GM13977 (cell line): Measurements from ENCODE around the gene EYA2.

ENCODE experiments used
- DNase-seq: peaks from one replicate; pipeline ENCODE4 v3.0.0; 2012; ENCODE audit warnings: low spot score
- CTCF ChIP-seq: IDR thresholded peaks from 2 replicates; pipeline ENCODE4 v1.5.1; 2012; ENCODE audit warnings: mild to moderate bottlenecking, control low read depth; ENCODE audit not compliant: insufficient read depth; ENCODE audit errors: extremely low read depth, missing control alignments
- in situ Hi-C: fragments of 300-500 bp; cut with MboI; formaldehyde crosslinking; loops from one replicate; pipeline ENCODE4 v1.12.0; 2022; ENCODE audit warnings: low sequenced_read_pairs, low pct_unique_long_range_greater_than_20kb, mixed read lengths, inconsistent platforms; ENCODE audit not compliant: unreplicated experiment

EYA2 gene

GRCh38 chr20:47152068-47152467, 257.4 kb downstream of the EYA2 start:
- no peak for DNase-seq
- in situ Hi-C loops, result no loop called here
- TF ChIP-seq CTCF, result no peak

- no peak for TF ChIP-seq CTCF
- DNase-seq, result no peak
- in situ Hi-C loops, result no loop called here
These were observed 259.4 kb downstream of the EYA2 start for GRCh38 chr20:47154089-47154488.

- DNase-seq, result no peak
- no peak for TF ChIP-seq CTCF
- in situ Hi-C loops, result no loop called here
These were observed 261.9 kb downstream of the EYA2 start for GRCh38 chr20:47156301-47157137.

- in situ Hi-C loops, result no loop called here
- no peak for TF ChIP-seq CTCF
These were observed 264.5 kb downstream of the EYA2 start for GRCh38 chr20:47159166-47159565.

GRCh38 chr20:47160240-47160639, 265.6 kb downstream of the EYA2 start:
- TF ChIP-seq CTCF, result no peak
- DNase-seq, result no peak
- in situ Hi-C loops, result no loop called here

More at GRCh38 chr20:47159166-47159565, 264.5 kb downstream of the EYA2 start:
- no peak for DNase-seq

- in situ Hi-C loops, result no loop called here
- no peak for TF ChIP-seq CTCF
These were observed 266.3 kb downstream of the EYA2 start for GRCh38 chr20:47160992-47161391.

More at GRCh38 chr20:47160992-47161391, 266.3 kb downstream of the EYA2 start:
- no peak for DNase-seq
